MCF 10A (cell line): Measurements from ENCODE around the gene GLCCI1. TPM values are rescaled to one million over a fixed set of nuclear protein-coding genes. Genes with fewer than 3 reads are reported as not detected.
"Not testable (repeated sequence)": the region's sequence is repeated elsewhere in the genome, so short reads cannot be mapped to it uniquely, and the experiment has no call there.

Experiments used
- BruUV-seq: library from RNA; stranded (reverse); fragments of 400-500 nt; replicated peaks from 2 replicates; lab custom pipeline; 2021; lab: Mats Ljungman, UMichigan
- CTCF ChIA-PET: fragments of 300-600 bp; sonication (Branson Sonifier 250); formaldehyde crosslinking; extraction: SDS; loops from one replicate; lab custom pipeline; 2021; ENCODE audit warnings: antibody characterized with exemption, inconsistent platforms; lab: Yijun Ruan, JAX
- POLR2A ChIA-PET: fragments of 300-600, 350-650 bp; sonication (Branson Sonifier 250); formaldehyde crosslinking; extraction: SDS; loops from one replicate; lab custom pipeline; 2020; ENCODE audit warnings: antibody characterized with exemption, inconsistent platforms; lab: Yijun Ruan, JAX
- DNase-seq: peaks from one replicate; pipeline ENCODE4 v3.0.0-alpha.2; 2018; ENCODE audit not compliant: unreplicated experiment
- H3K27ac Mint-ChIP-seq: one replicate; pipeline ENCODE4 v1.8.0; 2022; ENCODE audit warnings: mild to moderate bottlenecking, low read depth, mixed read lengths; ENCODE audit not compliant: unreplicated experiment
- H3K27me3 Mint-ChIP-seq: one replicate; pipeline ENCODE4 v1.8.0; 2022; ENCODE audit warnings: mixed read lengths; ENCODE audit not compliant: insufficient read depth, unreplicated experiment
- H3K36me3 Mint-ChIP-seq: one replicate; pipeline ENCODE4 v1.8.0; 2022; ENCODE audit warnings: mild to moderate bottlenecking, moderate library complexity, mixed read lengths; ENCODE audit not compliant: insufficient read depth, unreplicated experiment
- H3K4me1 Mint-ChIP-seq: one replicate; pipeline ENCODE4 v1.8.0; 2022; ENCODE audit warnings: mixed read lengths; ENCODE audit not compliant: insufficient read depth, unreplicated experiment
- H3K4me3 Mint-ChIP-seq: one replicate; pipeline ENCODE4 v1.8.0; 2022; ENCODE audit warnings: mild to moderate bottlenecking, moderate library complexity, mixed read lengths; ENCODE audit not compliant: unreplicated experiment
- H3K9me3 Mint-ChIP-seq: one replicate; pipeline ENCODE4 v1.8.0; 2022; ENCODE audit warnings: mixed read lengths; ENCODE audit not compliant: unreplicated experiment
- intact Hi-C: fragments of 100-400 bp; cut with micrococcal nuclease; formaldehyde crosslinking; loops from 2 replicates; pipeline ENCODE4 v1.14.1; 2022
- total RNA-seq: library from RNA; stranded (reverse); gene quantifications from 2 replicates; pipeline ENCODE4 v1.2.3, GENCODE V29; 2022
- TF ChIP-seq, protein P1 (sequence below): fragments of 200-600 bp; IDR thresholded peaks from one replicate; pipeline ENCODE4 v1.8.0; 2022; ENCODE audit warnings: antibody characterized with exemption, mild to moderate bottlenecking; ENCODE audit not compliant: unreplicated experiment

Gene GLCCI1
- total RNA-seq, 1 experiment from 2014 or later, result 5.3 TPM

DNA sequence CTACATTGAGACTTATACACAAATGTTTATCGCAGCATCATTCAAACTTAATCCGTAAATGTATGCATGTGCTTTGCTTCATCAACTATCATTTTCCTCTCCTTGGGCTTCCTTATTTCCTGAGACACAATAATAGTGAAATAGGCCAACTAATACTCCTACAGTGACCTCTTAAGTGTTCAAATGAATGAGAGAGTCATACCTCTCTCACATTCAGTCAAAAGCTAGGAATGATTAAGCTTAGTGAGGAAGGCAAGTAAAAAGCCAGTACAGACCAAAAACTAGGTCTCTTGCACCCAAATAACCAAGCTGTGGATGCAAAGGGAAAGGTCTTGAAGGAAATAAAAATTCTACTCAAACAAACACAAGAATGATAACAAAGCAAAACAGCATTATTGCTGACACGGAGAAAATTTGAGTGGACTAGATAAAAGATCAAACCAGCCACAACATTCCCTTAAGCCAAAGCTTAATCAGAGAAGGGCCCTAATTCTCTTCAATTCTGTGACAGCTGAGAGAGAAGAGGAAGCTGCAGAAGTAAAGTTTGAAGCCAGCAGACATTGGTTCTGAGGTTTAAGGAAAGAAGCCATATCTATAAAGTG is 72.3 kb downstream of the GLCCI1 start:
- ChIA-PET CTCF (interaction anchor here (0.5 to 0.7 kb wide), 2 partner anchors 359 to 616 kb away, joined by 3 to 5 read pairs; no protein-coding TSS in a partner anchor), POLR2A (interaction anchor here (1.4 kb wide), 1 partner anchor 70 kb away, joined by 3 read pairs; no protein-coding TSS in a partner anchor)
- DNase-seq, result no peak
- no peaks in the 10 kb centered on the region for H3K27me3 Mint-ChIP-seq
- BruUV-seq, result no TSS peak
- no peaks in the 10 kb centered on the region for H3K4me1 Mint-ChIP-seq
- no peaks in the 10 kb centered on the region for H3K36me3 Mint-ChIP-seq
- TF ChIP-seq, protein P1, sequence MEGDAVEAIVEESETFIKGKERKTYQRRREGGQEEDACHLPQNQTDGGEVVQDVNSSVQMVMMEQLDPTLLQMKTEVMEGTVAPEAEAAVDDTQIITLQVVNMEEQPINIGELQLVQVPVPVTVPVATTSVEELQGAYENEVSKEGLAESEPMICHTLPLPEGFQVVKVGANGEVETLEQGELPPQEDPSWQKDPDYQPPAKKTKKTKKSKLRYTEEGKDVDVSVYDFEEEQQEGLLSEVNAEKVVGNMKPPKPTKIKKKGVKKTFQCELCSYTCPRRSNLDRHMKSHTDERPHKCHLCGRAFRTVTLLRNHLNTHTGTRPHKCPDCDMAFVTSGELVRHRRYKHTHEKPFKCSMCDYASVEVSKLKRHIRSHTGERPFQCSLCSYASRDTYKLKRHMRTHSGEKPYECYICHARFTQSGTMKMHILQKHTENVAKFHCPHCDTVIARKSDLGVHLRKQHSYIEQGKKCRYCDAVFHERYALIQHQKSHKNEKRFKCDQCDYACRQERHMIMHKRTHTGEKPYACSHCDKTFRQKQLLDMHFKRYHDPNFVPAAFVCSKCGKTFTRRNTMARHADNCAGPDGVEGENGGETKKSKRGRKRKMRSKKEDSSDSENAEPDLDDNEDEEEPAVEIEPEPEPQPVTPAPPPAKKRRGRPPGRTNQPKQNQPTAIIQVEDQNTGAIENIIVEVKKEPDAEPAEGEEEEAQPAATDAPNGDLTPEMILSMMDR, result no peak
- no peak overlapping the region for H3K4me3 Mint-ChIP-seq
- H3K9me3 Mint-ChIP-seq, result no peaks in the 10 kb centered on the region
- intact Hi-C loops, result no loop called here
- H3K27ac Mint-ChIP-seq, result no peak overlapping the region

DNA sequence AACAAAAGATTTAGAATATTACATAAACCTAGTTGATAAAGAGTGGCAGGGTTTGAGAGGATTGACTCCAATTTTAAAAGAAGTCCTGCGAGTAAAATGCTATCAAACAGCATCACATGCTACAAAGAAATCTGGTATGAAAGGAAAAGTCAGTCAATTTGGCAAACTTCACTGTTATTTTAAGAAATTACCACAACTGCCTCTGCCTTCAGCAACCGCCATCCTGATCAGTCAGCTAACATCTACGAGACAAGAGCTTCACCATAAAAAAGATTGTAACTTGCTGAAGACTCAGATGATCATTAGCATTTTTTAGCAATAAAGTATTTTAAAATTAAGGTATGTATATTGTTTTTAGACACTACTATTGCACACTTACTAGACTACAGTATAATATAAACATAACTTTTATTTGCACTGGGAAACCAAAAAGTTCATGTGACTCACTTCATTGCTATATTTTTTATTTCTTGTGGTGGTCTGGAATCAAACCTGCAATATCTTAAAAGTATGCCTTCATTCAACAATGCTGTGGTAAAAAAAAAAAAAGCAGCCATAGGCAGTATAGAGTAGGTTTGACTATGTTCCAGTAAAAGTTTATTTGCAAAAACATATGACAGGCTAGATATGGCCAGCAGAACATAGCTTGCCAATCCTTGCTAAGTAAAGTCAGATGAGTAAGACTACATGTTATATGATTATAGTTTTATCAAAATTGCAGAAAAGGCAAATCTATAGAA is 74.4 kb downstream of the GLCCI1 start:
- H3K4me3 Mint-ChIP-seq, result no peak overlapping the region
- no peak for DNase-seq
- POLR2A ChIA-PET, result no interaction called here
- H3K9me3 Mint-ChIP-seq, result no peaks in the 10 kb centered on the region
- CTCF ChIA-PET, result no interaction called here
- TF ChIP-seq, protein P1, result no peak
- no peaks in the 10 kb centered on the region for H3K4me1 Mint-ChIP-seq
- no peaks in the 10 kb centered on the region for H3K36me3 Mint-ChIP-seq
- BruUV-seq, result no TSS peak
- H3K27me3 Mint-ChIP-seq, result no peaks in the 10 kb centered on the region
- intact Hi-C loops, result no loop called here
- no peak overlapping the region for H3K27ac Mint-ChIP-seq

GRCh38 chr7:8044761-8045430 is 76.3 kb downstream of the GLCCI1 start:
- no peak for DNase-seq
- intact Hi-C loops, result no loop called here
- Mint-ChIP-seq H3K36me3 (no peaks in the 10 kb centered on the region), H3K27ac (no peak overlapping the region), H3K4me1 (no peaks in the 10 kb centered on the region), H3K9me3 (no peaks in the 10 kb centered on the region), H3K4me3 (no peak overlapping the region), H3K27me3 (no peaks in the 10 kb centered on the region)
- no TSS peak for BruUV-seq
- CTCF ChIA-PET, result interaction anchor here (2.0 kb wide), 1 partner anchor 9 kb away, joined by 7 read pairs; no protein-coding TSS in a partner anchor
- TF ChIP-seq, protein P1, result no peak
- POLR2A ChIA-PET, result no interaction called here

GRCh38 chr7:8048067-8048466 is 79.5 kb downstream of the GLCCI1 start:
- ChIA-PET CTCF (interaction anchor here (0.7 to 1.0 kb wide), 2 partner anchors 142 to 208 kb away, joined by 3 read pairs; no protein-coding TSS in a partner anchor), POLR2A (interaction anchor here (0.6 to 0.7 kb wide), 2 partner anchors 18 to 37 kb away, joined by 3 read pairs; no protein-coding TSS in a partner anchor)
- DNase-seq, intact Hi-C loops, H3K27ac Mint-ChIP-seq, H3K36me3 Mint-ChIP-seq, BruUV-seq, H3K4me1 Mint-ChIP-seq, H3K4me3 Mint-ChIP-seq, H3K27me3 Mint-ChIP-seq, H3K9me3 Mint-ChIP-seq: not testable (repeated sequence)
